HL-60/S4 treated with phorbol 12-myristate 13-acetate at 8.2 ng/mL for 4 days and 3 days (cell line): ENCODE measurements around the gene PSMG1.

ENCODE experiments used
- in situ Hi-C: fragments of 300-500 bp; cut with MboI; formaldehyde crosslinking; loops from 2 replicates; pipeline ENCODE4 v1.15.0; 2022; ENCODE audit warnings: low sequenced_read_pairs

PSMG1 gene

GRCh38 chr21:39126486-39126806 lies 56.8 kb downstream of the PSMG1 start:
- in situ Hi-C loops: loop anchor here (10.0 to 25.0 kb wide), 2 partner anchors 382 to 614 kb away; no protein-coding TSS in a partner anchor

GRCh38 chr21:39125752-39126485 lies 57.3 kb downstream of the PSMG1 start:
- in situ Hi-C loops: loop anchor here (10.0 to 25.0 kb wide), 2 partner anchors 381 to 614 kb away; no protein-coding TSS in a partner anchor
